Lower leg skin (tissue), 4 donors: ENCODE measurements around the gene PPFIBP2. TPM values are rescaled to one million over a fixed set of nuclear protein-coding genes. Genes with fewer than 3 reads are reported as not detected.

Experiments used
- DNase-seq, 2 donors: peaks; one replicate each; pipeline ENCODE4 v3.0.0-alpha.2; 2019; ENCODE audit warnings: low spot score in 2 of 2
- H3K4me3 ChIP-seq: fragments of 200-600 bp; sonication (generic); 2 replicates; pipeline ENCODE4 v1.5.1; 2017; ENCODE audit warnings: mild to moderate bottlenecking, low read depth; ENCODE audit not compliant: poor library complexity, severe bottlenecking
- CTCF ChIP-seq, 3 donors: fragments of 450-650 bp; IDR thresholded peaks; one replicate each; pipeline ENCODE4 v1.5.1; 2016; ENCODE audit warnings: antibody characterized with exemption in 3 of 3, mild to moderate bottlenecking in 3 of 3, moderate library complexity in 2 of 3
- POLR2A ChIP-seq, 2 donors: fragments of 450-650 bp; IDR thresholded peaks; one replicate each; pipeline ENCODE4 v1.6.1; 2016 to 2017; ENCODE audit warnings: antibody characterized with exemption in 2 of 2, mild to moderate bottlenecking in 1 of 2, moderate library complexity in 1 of 2
- WGBS, 2 donors: methylation state at CpG; one replicate each; pipeline ENCODE4 v1.1.5; 2018; 5-methylcytosine and 5-hydroxymethylcytosine counted together
- intact Hi-C: fragments of 100-400 bp; cut with DNase I; formaldehyde crosslinking; loops from one replicate; pipeline ENCODE4 v1.15.0; 2023; ENCODE audit warnings: low total_unique reads
- total RNA-seq, 4 donors: library from RNA; depleted of rRNA; stranded (reverse); fragments of >200 nt; gene quantifications; one replicate each; pipeline ENCODE4 v1.1.0, GENCODE V29; 2016

The PPFIBP2 gene
- total RNA-seq, 4 donors from 2014 or later, result 56.6 to 87.1 (median 69.5) TPM

DNA sequence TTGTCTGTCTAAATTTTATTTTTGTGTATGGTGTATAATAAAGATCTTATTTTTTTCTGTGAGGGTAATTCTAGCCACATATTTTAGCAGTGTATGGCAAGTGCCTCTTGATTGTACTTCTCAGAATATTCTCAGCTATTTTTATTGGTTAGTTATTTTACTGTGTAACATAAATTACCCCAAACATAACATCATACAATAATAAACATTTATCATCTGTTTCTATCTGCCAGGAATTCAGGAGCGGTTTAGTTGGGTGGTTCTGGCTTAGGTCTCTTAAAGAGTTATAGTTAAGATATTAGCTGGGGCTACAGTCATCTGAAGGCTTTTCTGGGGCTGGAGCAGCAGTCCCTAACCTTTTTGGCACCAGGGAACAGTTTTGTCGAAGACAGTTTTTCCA is 47.8 kb downstream of the PPFIBP2 start:
- no peak for TF ChIP-seq CTCF (IDR thresholded peaks at IDR 0.05)
- no peak for TF ChIP-seq POLR2A (IDR thresholded peaks at IDR 0.05)
- WGBS, 2 donors, result 40 to 44% methylated on average over 2 of the region's 2 CpGs
- no peak for DNase-seq
- H3K4me3 ChIP-seq, result no peak overlapping the region
- intact Hi-C loops, result no loop called here

GRCh38 chr11:7563281-7563680 is 49.5 kb downstream of the PPFIBP2 start:
- no peak overlapping the region for H3K4me3 ChIP-seq
- 72 to 77% methylated on average over 2 of the region's 2 CpGs for WGBS, 2 donors
- DNase-seq, result no peak
- no peak for TF ChIP-seq POLR2A (IDR thresholded peaks at IDR 0.05)
- no peak for TF ChIP-seq CTCF (IDR thresholded peaks at IDR 0.05)
- intact Hi-C loops, result no loop called here

- DNase-seq, result no peak
- WGBS, 2 donors, result 63 to 78% methylated on average over 2 of the region's 2 CpGs
- intact Hi-C loops, result no loop called here
- no peak overlapping the region for H3K4me3 ChIP-seq
- TF ChIP-seq CTCF (IDR thresholded peaks at IDR 0.05) (no peak), POLR2A (IDR thresholded peaks at IDR 0.05) (no peak)
Observed at GRCh38 chr11:7564803-7565202, 51.0 kb downstream of the PPFIBP2 start.

- 90% methylated on average over 1 of the region's 1 CpG for WGBS, 2 donors
- intact Hi-C loops, result no loop called here
- DNase-seq, result no peak
- no peak overlapping the region for H3K4me3 ChIP-seq
- TF ChIP-seq POLR2A (IDR thresholded peaks at IDR 0.05) (no peak), CTCF (IDR thresholded peaks at IDR 0.05) (no peak)
Observed at GRCh38 chr11:7567311-7567710, 53.5 kb downstream of the PPFIBP2 start.

DNA sequence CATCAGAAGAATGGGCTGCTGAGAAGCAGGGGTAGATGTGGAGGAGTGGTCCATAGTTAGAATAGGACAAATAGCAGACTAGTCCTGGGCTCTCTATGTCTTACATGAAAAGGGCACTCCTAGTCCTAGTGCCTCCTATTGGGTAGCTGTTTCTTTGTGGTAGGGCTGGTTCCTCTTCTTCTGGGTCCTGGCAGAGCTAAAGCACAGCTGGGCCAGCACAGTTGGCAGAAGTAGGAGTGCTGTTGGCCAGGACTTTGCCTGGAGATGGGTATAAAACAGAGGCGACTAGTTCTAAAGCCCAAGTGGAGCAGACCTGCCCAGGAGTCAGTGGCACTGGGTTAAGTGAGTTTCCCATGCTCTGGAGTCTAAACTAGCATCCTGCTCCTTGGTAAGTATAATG is 55.2 kb downstream of the PPFIBP2 start:
- no peak for DNase-seq
- no peak for TF ChIP-seq POLR2A (IDR thresholded peaks at IDR 0.05)
- no peak for TF ChIP-seq CTCF (IDR thresholded peaks at IDR 0.05)
- intact Hi-C loops, result no loop called here
- WGBS, 2 donors, result 25 to 50% methylated on average over 1 of the region's 1 CpG
- no peak overlapping the region for H3K4me3 ChIP-seq

GRCh38 chr11:7570241-7570640 is 56.4 kb downstream of the PPFIBP2 start:
- DNase-seq, result no peak
- WGBS, 2 donors, result 38 to 42% methylated on average over 2 of the region's 2 CpGs
- intact Hi-C loops, result loop anchor here (5.0 kb wide), 1 partner anchor 87 kb away; no protein-coding TSS in a partner anchor
- TF ChIP-seq CTCF (IDR thresholded peaks at IDR 0.05) (no peak), POLR2A (IDR thresholded peaks at IDR 0.05) (no peak)
- no peak overlapping the region for H3K4me3 ChIP-seq
